ENCODE data around the gene TBC1D16. TPM values are rescaled to one million over a fixed set of nuclear protein-coding genes. Genes with fewer than 3 reads are reported as not detected.

Gene TBC1D16
- total RNA-seq, 3 donors from 2014 or later (not counting 1 experiment from before 2014, with no cell fraction given): 0.49 to 1.00 (median 0.65) TPM

- Histone ChIP-seq H3K9me3 (ENCODE audit: control insufficient read depth, insufficient read depth, low read length) (no peaks in the 10 kb centered on the region), H3K4me1 (ENCODE audit: control insufficient read depth, insufficient read depth, low read length) (peaks cover 17% of the 10 kb centered on the region), H3K27me3 (ENCODE audit: control insufficient read depth, insufficient read depth, low read length) (no peaks in the 10 kb centered on the region), H3K36me3 (ENCODE audit: control insufficient read depth, insufficient read depth, low read length) (no peaks in the 10 kb centered on the region), H3K27ac (ENCODE audit: low read length) (no peak overlapping the region), H3K4me3 (ENCODE audit: low read length) (no peak overlapping the region)
- H3K27me3 Mint-ChIP-seq (ENCODE audit: low read depth in 2 of 2): no peaks in the 10 kb centered on the region
- WGBS (ENCODE audit: insufficient coverage): 91% methylated on average over 23 of the region's 23 CpGs
- H3K4me3 Mint-ChIP-seq: no peak overlapping the region
- H3K27ac Mint-ChIP-seq: no peak overlapping the region
- no peak for DNase-seq
- no peaks in the 10 kb centered on the region for H3K9me3 Mint-ChIP-seq
- TF ChIP-seq CTCF (IDR thresholded peaks at IDR 0.05): no peak
- intact Hi-C loops (cut with micrococcal nuclease): no loop called here
- no peaks in the 10 kb centered on the region for H3K36me3 Mint-ChIP-seq
- peaks cover 7 to 8% of the 10 kb centered on the region in 2 donors for H3K4me1 Mint-ChIP-seq
- ATAC-seq: no peak
These were observed 91.3 kb downstream of the TBC1D16 start for GRCh38 chr17:79944251-79944812.

GRCh38 chr17:79943347-79944241, 92.1 kb downstream of the TBC1D16 start:
- Mint-ChIP-seq H3K36me3 (no peaks in the 10 kb centered on the region), H3K4me1 (peaks cover 7 to 8% of the 10 kb centered on the region in 2 donors), H3K27me3 (ENCODE audit: low read depth in 2 of 2) (no peaks in the 10 kb centered on the region), H3K4me3 (peak overlapping the region; percentile 58), H3K27ac (peak overlapping the region; percentile 58 to 77), H3K9me3 (no peaks in the 10 kb centered on the region)
- peak overlapping the region; percentile 41 for H3K27ac ChIP-seq (ENCODE audit: low read length)
- H3K4me3 ChIP-seq (ENCODE audit: low read length): no peak overlapping the region
- H3K4me1 ChIP-seq (ENCODE audit: control insufficient read depth, insufficient read depth, low read length): peaks cover 17% of the 10 kb centered on the region
- no peak for TF ChIP-seq CTCF (IDR thresholded peaks at IDR 0.05)
- no peak for ATAC-seq
- intact Hi-C loops (cut with micrococcal nuclease): no loop called here
- DNase-seq: no peak
- H3K9me3 ChIP-seq (ENCODE audit: control insufficient read depth, insufficient read depth, low read length): no peaks in the 10 kb centered on the region
- H3K27me3 ChIP-seq (ENCODE audit: control insufficient read depth, insufficient read depth, low read length): no peaks in the 10 kb centered on the region
- H3K36me3 ChIP-seq (ENCODE audit: control insufficient read depth, insufficient read depth, low read length): no peaks in the 10 kb centered on the region
- 92% methylated on average over 42 of the region's 42 CpGs for WGBS (ENCODE audit: insufficient coverage)

GRCh38 chr17:79942591-79943346, 92.9 kb downstream of the TBC1D16 start:
- Histone ChIP-seq H3K36me3 (ENCODE audit: control insufficient read depth, insufficient read depth, low read length) (no peaks in the 10 kb centered on the region), H3K9me3 (ENCODE audit: control insufficient read depth, insufficient read depth, low read length) (no peaks in the 10 kb centered on the region), H3K27ac (ENCODE audit: low read length) (peak overlapping the region; percentile 41), H3K4me3 (ENCODE audit: low read length) (no peak overlapping the region), H3K4me1 (ENCODE audit: control insufficient read depth, insufficient read depth, low read length) (peaks cover 23% of the 10 kb centered on the region), H3K27me3 (ENCODE audit: control insufficient read depth, insufficient read depth, low read length) (no peaks in the 10 kb centered on the region)
- peaks cover 8% of the 10 kb centered on the region in 2 donors for H3K4me1 Mint-ChIP-seq
- H3K27me3 Mint-ChIP-seq (ENCODE audit: low read depth in 2 of 2): no peaks in the 10 kb centered on the region
- H3K27ac Mint-ChIP-seq: peak overlapping the region; percentile 58 to 77
- no peaks in the 10 kb centered on the region for H3K9me3 Mint-ChIP-seq
- intact Hi-C loops (cut with micrococcal nuclease): no loop called here
- peak; percentile 61 to 91 (median 83) for ATAC-seq
- TF ChIP-seq CTCF (IDR thresholded peaks at IDR 0.05): no peak
- no peaks in the 10 kb centered on the region for H3K36me3 Mint-ChIP-seq
- 18% methylated on average over 35 of the region's 35 CpGs for WGBS (ENCODE audit: insufficient coverage)
- H3K4me3 Mint-ChIP-seq: peak overlapping the region; percentile 58
- DNase-seq: peak in 1 of 2 donors; percentile 53
